NCI-H2029 (cell line): ENCODE measurements around the gene PFDN4.

Source experiments
- DNase-seq: peaks from one replicate; lab custom pipeline; 2025; lab: John Stamatoyannopoulos, UW

The PFDN4 gene, protein sequence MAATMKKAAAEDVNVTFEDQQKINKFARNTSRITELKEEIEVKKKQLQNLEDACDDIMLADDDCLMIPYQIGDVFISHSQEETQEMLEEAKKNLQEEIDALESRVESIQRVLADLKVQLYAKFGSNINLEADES

DNA sequence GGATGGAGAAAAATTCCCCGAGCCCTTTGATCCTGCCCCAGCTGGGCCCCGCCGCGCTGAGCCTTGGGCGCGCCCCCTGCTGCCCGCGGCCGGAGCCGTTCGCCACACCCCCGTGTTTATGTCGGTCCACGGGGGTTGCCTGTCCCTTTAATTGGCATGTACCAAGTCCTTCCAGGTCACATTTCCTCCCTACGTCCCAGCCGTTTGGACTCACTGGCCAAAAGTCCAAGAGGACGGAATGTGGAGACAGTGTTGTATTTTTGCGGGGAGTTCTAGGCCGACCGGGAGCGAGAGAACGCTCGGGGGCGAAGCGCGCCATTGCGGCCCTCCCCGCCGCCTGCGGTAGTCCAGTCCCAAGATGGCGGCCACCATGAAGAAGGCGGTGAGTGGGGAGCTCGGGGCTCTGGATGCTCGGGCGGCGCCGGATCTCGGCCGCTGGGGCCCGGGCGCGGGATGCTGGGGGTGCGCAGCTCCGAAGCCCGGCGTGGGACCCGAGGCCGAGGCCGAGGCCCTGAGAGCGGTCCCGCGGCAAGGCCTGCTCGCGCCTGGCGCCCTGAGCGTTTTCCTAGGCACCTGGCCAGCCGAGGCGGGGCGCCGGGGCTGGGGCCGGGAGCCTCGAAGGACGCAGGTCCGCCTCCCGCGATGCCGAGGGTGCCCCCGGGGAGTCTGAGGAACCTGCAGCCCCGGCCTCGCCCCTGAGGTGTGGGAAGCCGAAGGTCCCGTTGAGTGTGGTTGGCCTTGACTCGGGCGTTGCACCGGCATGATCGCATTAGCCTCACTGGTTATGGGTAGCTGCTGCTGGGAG, at the start of gene PFDN4:
TSS of gene PFDN4 (plus strand) at position 345 of the 805 bp plus-strand sequence. CDS start at position 359, 14 bp downstream.
- DNase-seq, result peak; percentile 56

DNA sequence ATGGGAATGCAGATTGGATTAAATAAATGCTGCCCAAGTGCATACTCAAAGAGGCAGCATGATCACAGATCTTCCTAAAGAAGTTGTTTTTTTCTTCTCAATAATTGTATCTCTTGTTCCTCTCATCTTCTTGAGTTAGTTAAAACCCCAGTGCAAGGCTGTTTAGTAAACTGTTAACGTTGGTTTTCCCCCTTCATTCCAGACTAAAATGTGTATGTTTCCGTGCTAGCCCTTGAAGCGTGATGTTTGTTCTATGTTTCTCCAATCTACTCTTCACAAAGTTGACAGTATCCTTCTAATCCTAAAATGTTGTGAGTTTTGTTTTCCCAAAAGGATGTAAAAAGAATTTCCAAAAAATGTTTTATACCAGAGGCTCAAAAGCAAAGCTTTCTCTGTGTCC, 49.7 kb upstream of the PFDN4 start:
- no peak for DNase-seq

DNA sequence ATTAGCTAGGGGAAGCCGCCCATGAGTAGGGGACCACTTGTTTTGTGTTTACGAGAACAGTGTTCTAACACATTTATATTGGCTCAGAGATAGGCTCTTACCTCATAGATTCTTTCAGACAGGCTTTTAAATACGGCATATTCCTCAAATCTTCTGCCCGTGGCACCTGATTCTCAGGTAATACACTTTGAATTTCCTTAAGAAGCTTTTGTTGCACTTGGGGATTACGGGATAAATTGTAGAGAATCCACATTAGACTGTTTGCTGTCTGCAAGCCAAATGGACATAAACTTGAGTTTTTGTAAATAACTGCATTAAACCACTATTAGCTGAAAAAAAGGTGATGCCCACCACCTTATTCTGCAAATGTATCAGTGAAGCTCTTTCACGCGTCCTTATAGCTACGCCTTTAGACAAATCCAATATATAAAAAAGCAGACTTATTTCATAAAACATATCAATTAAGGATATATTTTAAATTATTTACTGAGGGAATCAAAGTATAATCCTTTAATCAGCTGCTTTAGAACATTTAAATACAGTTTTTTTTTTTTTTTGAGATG, 49.0 kb upstream of the PFDN4 start:
- DNase-seq, result no peak

DNA sequence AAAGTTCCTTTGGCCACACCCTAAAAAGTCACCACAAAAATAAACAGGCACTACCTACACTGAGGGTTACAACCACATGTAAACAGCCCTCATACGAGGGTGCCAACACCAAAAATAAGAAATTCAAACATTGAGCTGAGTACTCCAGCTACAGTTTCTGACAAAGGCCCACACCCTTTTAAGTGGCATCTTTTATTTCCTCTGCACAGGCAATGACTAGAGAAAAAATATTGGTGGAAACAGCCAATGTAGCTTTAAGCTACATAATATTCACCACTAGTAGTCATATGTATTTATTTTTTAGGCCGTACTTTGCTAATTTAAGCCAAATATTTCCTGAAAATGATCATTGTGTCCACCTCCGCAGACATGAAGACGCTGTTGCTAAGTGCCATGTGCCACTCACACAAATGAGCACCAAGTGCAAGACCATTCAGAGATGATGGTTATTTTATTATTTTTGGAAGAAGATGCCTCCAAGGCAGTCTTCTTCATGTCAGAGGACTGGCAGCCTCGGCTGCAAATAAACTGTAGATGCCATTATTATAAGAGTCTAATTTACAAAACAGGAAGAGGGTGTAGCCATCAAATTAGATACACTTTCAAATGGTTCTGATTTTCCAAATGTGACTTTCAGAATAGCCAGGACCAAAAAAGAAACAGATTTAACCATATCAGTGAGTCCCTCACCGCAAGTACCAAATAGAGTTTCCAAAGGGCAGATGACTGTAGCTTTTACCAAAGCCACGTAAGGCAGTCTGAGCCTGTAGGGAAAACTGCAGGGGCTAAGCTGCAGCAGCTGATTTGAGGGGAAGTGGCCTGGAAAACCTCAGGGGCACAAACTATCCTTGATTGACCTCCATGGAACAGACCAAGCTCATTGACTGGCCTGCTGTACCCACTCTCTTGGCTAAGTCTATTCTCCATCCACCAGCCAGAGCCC, 47.6 kb upstream of the PFDN4 start:
- DNase-seq, result no peak

DNA sequence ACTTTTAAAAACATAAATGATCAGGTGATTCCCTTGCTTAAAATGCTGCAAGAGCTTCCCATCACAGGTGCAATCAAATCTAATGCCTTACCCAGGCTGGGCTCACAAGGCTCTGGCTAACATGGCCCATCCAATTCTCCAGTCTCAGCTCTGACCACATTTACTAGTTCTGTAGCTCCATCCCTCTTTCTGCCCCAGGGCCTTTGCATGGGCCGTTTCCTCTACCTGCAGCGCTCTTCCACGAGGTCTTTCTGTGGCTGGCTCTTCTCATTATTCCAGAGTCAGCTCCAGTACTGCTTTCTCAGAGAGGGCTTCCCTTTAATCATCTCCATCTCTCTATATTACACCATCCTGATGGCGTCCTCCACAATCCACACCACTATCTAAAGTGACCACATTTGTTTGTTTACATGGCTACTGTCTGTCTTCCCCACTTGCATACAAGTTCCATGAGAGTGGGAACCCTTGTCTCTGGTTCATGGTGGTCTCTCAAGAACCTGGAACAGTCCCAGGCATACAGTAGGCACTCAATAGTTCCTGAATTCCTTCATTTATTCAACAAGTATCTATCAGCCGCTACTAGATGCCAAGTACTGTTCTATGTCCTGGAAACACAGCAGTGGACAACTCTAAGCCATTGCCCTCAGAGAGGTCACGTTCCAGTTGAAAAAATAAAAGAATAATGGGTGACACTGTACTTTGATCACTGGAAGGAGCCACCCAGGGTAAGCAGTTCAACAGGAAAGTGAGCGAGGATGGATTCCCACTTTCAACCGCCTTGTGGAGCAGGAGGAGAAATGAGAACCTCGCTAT, 46.7 kb upstream of the PFDN4 start:
- no peak for DNase-seq

DNA sequence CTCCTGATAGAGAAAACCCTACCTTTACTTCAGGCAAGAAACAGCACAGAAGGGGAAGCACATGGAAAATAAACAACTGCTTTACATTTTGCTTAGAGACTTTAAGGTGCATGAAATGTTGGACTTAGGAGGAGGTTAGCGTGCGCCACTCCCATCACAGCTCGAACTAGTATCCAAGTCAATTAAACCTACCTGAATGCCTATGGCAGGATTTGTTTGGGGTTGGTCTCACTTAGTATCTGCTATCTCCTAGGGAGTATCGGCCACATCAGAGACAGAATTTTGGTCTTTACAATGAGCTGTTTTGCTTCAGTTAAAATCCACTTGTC, 46.1 kb upstream of the PFDN4 start:
- DNase-seq, result no peak

DNA sequence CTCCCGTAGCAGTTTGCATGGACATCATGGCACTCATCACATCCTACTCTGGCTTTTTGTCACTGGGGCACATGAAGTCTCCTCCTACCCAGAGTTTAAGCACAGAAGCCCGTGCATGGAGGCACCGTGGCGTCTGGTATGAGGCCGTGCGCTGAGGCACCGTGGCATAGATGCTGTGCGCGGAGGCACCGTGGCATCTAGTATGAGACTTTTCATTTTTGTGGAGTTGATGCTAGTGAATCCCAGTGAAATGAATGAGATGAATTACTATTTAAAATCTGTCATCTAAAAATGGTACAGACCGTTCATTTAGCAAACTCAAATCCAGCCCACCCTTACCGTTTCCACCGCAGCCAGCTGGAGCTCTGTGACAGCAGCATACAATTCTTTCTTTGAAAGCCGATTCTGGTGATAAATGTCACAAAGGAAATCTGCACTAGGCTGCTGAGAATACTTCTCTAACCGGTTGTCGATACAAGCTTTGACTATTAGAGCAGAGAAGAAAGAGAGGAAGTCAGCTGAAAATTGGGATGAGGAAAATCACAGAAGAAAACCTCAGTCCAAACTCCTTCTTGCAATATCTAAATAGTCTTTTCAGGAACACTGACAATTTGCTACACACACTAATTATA, 45.4 kb upstream of the PFDN4 start:
- no peak for DNase-seq

DNA sequence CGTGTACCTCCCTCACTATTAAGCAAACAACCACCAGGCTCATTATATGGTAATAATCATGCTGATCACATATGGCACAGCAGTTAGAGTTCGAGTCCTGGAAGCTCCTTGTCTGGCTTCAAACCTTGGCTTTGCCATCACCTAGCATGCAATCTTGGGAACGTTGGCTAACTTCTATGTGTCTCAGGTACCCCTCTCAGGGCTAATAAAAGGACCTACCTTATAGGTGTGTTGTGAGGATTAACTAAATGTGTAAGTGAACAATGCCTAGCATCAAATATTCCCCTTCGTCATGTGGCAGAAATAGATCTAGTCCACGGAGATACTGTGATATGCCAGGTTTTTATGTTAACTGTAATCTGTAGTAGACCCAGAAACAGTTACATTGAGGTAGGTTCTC, 44.5 kb upstream of the PFDN4 start:
- DNase-seq, result no peak

DNA sequence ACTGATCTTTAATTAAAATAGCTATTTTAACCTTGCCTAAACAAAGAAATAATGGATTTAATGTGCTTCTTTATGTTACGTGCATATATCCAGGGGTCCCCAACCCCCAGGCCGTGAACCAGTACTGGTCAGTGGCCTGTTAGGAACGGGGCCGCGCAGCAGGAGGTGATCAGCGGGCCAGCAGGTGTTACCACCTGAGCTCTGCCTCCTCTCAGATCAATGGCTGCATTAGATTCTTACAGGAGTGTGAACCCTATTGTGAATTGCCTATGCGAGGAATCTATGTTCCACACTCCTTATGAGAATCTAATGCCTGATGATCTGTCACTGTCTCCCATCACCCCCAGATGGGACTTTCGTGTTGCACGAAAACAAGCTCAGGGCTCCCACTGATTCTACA, 42.9 kb upstream of the PFDN4 start:
- no peak for DNase-seq

DNA sequence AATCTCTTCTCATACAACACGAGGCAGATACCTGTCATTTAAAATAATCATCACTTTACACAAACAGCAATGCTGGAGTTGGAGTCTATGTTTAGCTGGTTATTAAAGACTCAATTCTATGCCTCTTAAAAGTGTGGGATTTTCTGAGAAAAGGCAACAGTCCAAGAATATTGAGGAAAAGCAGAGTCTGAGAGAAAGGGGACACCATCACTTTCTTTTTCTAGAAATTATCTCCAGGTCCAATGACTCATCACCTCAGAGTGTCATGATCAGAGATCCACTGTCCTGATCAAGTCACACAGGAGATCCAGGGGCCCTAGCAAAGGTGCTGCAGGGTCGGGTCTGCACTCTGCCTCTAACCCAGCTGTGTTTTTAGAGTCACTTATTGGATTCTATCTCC, 42.1 kb upstream of the PFDN4 start:
- no peak for DNase-seq

DNA sequence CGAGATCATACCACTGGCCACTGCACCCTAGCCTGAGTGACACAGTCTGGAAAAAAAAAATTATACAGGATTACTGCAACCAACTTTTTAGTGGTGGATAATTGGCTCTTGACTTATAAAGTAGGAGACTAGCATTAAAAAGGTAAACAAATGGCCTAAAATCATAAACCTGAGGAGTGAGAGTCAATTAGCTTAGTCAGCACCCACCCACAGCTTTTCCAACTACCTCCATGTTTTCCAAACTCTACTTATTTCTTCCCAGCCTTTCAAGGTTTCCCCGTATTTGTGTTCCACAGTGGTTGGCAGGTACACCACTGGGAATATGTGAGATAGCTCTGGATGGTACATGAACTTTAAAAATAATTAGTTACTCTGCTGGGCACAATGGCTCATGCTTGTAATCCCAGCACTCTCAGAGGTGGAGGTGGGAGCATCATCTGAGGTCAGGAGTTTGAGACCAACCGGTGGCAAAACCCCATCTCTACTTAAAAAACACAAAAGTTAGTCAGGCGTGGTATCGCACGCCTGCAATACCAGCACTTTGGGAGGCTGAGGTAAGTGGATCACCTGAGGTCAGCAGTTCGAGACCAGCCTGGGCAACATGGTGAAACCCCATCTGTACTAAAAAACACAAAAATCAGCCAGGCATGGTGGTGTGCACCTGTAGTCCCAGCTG, 40.8 kb upstream of the PFDN4 start:
- no peak for DNase-seq

DNA sequence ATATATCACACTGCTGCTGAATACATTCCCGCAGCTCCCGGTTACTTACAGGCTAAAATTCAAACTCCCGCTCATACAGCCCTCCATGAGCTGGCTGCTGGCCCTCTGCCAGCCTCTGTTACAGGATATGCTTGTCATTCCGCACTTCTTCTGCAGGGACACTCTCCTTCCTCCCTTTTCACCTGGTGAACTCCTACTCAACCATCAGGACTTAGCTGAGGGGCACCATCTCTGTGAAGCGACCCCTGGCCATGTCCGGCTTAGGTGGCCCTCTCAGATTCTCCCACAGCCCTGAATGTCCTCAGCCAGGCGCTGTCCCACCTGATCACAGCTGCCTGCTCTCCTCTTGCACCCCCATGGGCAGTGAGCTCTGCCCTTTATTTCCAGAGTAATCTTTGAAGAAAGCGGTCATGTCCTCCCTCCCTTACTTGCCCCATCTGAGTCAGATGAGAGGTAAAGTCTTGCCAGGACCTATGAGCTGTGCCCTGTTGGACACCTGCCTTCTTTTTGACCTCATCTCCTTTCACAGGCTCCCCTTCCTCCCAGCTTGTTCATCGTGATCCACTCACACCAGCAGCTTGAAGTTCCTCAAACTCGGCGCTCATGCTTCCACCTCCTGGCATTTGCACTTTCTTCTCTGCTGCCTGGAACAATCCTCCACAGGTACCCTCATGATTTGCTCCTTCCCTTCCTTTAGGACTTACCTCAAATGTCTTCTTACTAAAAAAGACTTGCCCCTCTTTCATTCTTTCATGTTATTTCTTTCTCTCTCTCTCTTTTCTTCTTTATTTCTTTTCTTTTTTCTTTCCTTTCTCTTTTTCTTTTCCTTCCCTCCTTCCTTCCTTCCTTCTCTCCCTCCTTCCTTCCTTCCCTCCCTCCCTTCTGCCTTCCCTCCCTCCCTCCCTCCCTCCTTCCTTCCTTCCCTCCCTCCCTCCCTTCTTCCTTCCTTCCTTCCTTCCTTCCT, 39.7 kb upstream of the PFDN4 start:
- peak; percentile 19 for DNase-seq

DNA sequence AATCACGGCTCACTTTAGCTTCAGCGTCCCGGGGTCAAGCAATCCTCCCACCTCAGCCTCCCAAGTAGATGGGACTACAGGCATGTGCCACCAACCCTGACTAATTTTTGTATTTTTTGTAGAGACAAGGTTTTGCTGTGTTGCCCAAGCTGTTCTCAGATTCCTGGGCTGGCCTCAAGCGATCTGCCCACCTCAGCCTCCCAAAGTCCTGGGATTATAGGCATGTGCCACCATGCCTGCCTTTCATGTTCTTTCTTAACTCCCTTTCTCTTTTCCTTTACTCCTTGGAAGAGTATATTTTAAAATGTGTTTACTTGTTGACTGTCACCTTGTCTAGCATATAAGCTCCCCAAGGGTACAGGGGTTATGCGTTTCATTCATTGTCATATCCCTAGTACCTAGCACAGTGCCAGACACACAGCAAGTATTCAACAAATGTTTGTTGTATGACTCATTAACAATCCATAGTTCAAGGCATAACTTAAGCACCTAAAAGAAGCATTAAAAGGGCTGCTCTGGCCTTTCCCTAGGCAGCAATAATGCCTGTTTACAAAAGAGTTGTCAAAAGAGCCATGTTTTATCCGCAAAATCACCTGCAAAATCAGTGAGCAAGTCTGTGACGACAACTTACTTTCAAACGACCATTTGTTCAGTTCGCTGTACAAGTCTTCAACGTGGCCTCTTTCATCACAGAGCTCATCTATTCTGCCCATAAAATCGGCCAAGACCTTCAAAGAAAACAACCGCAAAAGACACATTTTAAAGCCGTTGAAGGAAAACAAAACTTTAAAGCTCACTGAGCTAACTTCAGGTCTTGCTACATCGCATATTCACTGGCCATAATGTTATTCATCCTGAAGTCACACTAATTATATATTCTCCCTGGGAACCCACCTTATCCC, 38.7 kb upstream of the PFDN4 start:
- no peak for DNase-seq

DNA sequence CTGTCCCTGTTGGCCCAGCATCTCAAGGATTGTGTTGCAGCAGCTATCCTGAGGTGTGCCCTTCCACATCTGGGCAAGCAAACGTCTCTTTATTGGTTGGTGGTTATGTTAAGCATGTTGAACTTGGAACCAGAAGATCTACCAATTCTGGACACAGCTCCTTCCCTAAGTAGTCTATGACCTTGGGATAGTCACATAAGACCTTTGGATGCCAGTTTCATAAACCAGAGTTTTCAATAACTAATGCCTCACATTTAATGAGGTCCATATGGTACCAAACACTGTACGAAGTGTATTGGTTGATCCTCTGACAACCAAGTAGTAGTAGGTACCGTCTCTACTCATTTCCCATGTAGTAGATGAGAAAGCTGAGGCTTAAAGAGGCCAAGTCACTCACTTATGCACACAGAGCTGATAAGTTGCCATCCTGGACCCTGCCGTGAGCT, 37.8 kb upstream of the PFDN4 start:
- DNase-seq, result no peak

DNA sequence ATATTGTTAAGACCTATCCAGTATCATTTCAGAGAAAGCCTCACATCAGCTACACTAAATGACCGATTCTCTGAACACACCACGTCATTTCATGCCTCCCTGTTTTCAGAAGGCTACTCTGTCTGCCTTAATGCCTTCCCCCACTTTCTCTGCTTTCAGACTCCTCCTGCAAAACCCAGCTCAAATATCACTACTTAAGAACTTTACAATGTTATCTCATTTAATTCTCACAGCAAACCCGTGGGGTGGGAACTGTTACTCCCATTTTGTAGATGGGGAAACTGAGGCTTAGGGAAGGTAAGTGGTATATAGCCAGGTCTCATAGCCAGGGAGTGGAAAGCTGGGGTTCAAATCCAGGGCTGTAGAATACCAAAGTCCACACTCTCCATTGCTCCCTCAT, 36.9 kb upstream of the PFDN4 start:
- no peak for DNase-seq

DNA sequence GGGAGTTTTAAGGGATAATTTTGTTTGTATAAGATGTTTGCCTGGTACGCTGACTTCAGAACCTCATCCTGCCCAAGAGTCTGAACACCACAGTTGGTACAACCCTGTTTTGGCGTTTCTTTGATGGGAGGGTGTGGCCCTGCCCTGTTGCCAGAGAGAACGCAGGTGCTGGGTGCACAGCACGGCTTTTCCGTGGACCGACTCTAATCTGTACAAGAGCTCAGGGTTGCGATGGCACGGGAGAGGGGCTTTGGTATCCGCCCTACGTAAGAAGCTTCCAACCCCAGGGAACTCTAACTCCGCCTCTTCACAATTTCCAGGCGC, 35.4 kb upstream of the PFDN4 start:
- no peak for DNase-seq

DNA sequence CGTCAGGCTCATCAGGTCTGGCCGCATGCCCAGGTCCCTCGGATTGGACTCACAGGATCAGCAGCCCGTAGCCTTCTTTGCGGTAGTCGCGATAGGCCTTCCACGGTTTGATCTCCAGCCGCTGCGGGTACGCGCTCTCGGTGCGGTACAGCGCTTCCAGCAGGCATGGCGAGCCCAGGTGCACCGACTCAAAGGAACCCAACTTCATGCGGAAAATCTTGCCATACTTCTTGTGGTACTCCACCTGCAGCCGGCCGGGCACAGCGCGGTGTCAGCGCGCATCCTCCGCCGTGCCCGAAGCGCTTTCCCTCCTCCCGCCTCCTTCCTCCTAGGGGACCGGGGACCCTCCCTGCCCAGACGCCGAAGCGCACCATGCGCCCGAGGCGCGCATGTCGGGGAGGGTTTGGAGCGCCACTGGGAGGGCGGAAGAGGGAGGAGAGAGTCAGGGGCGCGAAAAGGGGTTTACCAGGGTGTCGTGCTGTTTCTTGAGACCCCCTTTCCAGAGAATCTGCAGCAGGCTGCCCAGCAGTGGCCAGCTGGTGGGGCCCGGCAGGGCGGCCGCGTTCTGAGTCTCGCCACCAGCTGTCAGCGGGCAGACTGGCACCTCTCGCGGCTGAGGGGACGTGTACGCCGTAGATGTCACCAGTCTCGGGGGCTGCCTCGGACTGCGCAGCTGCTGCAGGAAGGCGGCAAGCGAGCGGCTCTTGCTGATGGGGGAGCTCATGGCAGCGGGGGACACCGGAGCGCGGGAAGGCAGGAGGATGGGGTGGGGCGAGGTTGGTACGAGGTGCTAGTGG, 34.8 kb upstream of the PFDN4 start:
- DNase-seq, result peak; percentile 11
